ENCODE results near the gene SMYD3.

Gene SMYD3

GRCh38 chr1:246158131-246158530 lies 348.9 kb downstream of the SMYD3 start:
- no peaks in the 10 kb centered on the region for H3K27me3 ChIP-seq (ENCODE audit: insufficient read depth, low read length, poor library complexity, severe bottlenecking)
- TF ChIP-seq EZH2phosphoT487 (IDR thresholded peaks at IDR 0.05; ENCODE audit: borderline replicate concordance) (no peak), CTCF (conservative IDR thresholded peaks at IDR 0.05; ENCODE audit: low read length) (no peak)
- H3K4me1 ChIP-seq (ENCODE audit: insufficient read depth, low read length, poor library complexity, severe bottlenecking), result peaks cover 13% of the 10 kb centered on the region
- no peaks in the 10 kb centered on the region for H3K9me2 ChIP-seq (replicated peaks; ENCODE audit: low read depth, low read length)
- no peaks in the 10 kb centered on the region for H3K9me3 ChIP-seq (ENCODE audit: insufficient read depth, low read depth, low read length)
- H3K9ac ChIP-seq (ENCODE audit: low read depth, low read length, poor library complexity, severe bottlenecking), result no peak overlapping the region
- no peaks in the 10 kb centered on the region for H3K36me3 ChIP-seq (ENCODE audit: insufficient read depth, low read length)
- no peak overlapping the region for H3K4me2 ChIP-seq (ENCODE audit: low read depth, low read length, poor library complexity, severe bottlenecking)
- no peaks in the 10 kb centered on the region for H4K20me1 ChIP-seq (ENCODE audit: insufficient read depth, low read length, poor library complexity, severe bottlenecking)
- no peaks in the 10 kb centered on the region for H3K79me2 ChIP-seq (ENCODE audit: insufficient read depth, low read length)
- no peak overlapping the region for H3K4me3 ChIP-seq (ENCODE audit: low read length, poor library complexity, severe bottlenecking)
- H3F3A ChIP-seq (ENCODE audit: low read depth), result no peaks in the 10 kb centered on the region
- no peak overlapping the region for H2AFZ ChIP-seq (ENCODE audit: low read length)

GRCh38 chr1:246157516-246157915 lies 349.6 kb downstream of the SMYD3 start:
- H4K20me1 ChIP-seq (ENCODE audit: insufficient read depth, low read length, poor library complexity, severe bottlenecking), result no peaks in the 10 kb centered on the region
- H2AFZ ChIP-seq (ENCODE audit: low read length), result no peak overlapping the region
- no peak overlapping the region for H3K4me3 ChIP-seq (ENCODE audit: low read length, poor library complexity, severe bottlenecking)
- H3F3A ChIP-seq (ENCODE audit: low read depth), result no peaks in the 10 kb centered on the region
- H3K9me2 ChIP-seq (replicated peaks; ENCODE audit: low read depth, low read length), result no peaks in the 10 kb centered on the region
- no peaks in the 10 kb centered on the region for H3K9me3 ChIP-seq (ENCODE audit: insufficient read depth, low read depth, low read length)
- H3K36me3 ChIP-seq (ENCODE audit: insufficient read depth, low read length), result no peaks in the 10 kb centered on the region
- peaks cover 13% of the 10 kb centered on the region for H3K4me1 ChIP-seq (ENCODE audit: insufficient read depth, low read length, poor library complexity, severe bottlenecking)
- TF ChIP-seq CTCF (conservative IDR thresholded peaks at IDR 0.05; ENCODE audit: low read length) (no peak), EZH2phosphoT487 (IDR thresholded peaks at IDR 0.05; ENCODE audit: borderline replicate concordance) (no peak)
- H3K27me3 ChIP-seq (ENCODE audit: insufficient read depth, low read length, poor library complexity, severe bottlenecking), result no peaks in the 10 kb centered on the region
- no peaks in the 10 kb centered on the region for H3K79me2 ChIP-seq (ENCODE audit: insufficient read depth, low read length)
- no peak overlapping the region for H3K4me2 ChIP-seq (ENCODE audit: low read depth, low read length, poor library complexity, severe bottlenecking)
- no peak overlapping the region for H3K9ac ChIP-seq (ENCODE audit: low read depth, low read length, poor library complexity, severe bottlenecking)

GRCh38 chr1:246156847-246157246 lies 350.2 kb downstream of the SMYD3 start:
- H3F3A ChIP-seq (ENCODE audit: low read depth), result no peaks in the 10 kb centered on the region
- H2AFZ ChIP-seq (ENCODE audit: low read length), result no peak overlapping the region
- no peak overlapping the region for H3K4me2 ChIP-seq (ENCODE audit: low read depth, low read length, poor library complexity, severe bottlenecking)
- H3K9me2 ChIP-seq (replicated peaks; ENCODE audit: low read depth, low read length), result no peaks in the 10 kb centered on the region
- H3K79me2 ChIP-seq (ENCODE audit: insufficient read depth, low read length), result no peaks in the 10 kb centered on the region
- no peaks in the 10 kb centered on the region for H4K20me1 ChIP-seq (ENCODE audit: insufficient read depth, low read length, poor library complexity, severe bottlenecking)
- TF ChIP-seq EZH2phosphoT487 (IDR thresholded peaks at IDR 0.05; ENCODE audit: borderline replicate concordance), result no peak
- no peak for TF ChIP-seq CTCF (conservative IDR thresholded peaks at IDR 0.05; ENCODE audit: low read length)
- no peak overlapping the region for H3K4me3 ChIP-seq (ENCODE audit: low read length, poor library complexity, severe bottlenecking)
- H3K9ac ChIP-seq (ENCODE audit: low read depth, low read length, poor library complexity, severe bottlenecking), result no peak overlapping the region
- no peaks in the 10 kb centered on the region for H3K27me3 ChIP-seq (ENCODE audit: insufficient read depth, low read length, poor library complexity, severe bottlenecking)
- H3K36me3 ChIP-seq (ENCODE audit: insufficient read depth, low read length), result no peaks in the 10 kb centered on the region
- H3K9me3 ChIP-seq (ENCODE audit: insufficient read depth, low read depth, low read length), result no peaks in the 10 kb centered on the region
- peaks cover 13% of the 10 kb centered on the region for H3K4me1 ChIP-seq (ENCODE audit: insufficient read depth, low read length, poor library complexity, severe bottlenecking)

All from Loucy (cell line).